Frontal cortex (tissue), 1 donor: Measurements from ENCODE around the gene RGL3. TPM values are rescaled to one million over a fixed set of nuclear protein-coding genes. Genes with fewer than 3 reads are reported as not detected.

Source experiments
- small RNA-seq: library from RNA; depleted of rRNA; stranded (forward); fragments of <200 nt; gene quantifications from one replicate; pipeline ENCODE3, GENCODE V24; 2014
- total RNA-seq: library from RNA; depleted of rRNA; stranded (reverse); fragments of >200 nt; gene quantifications from one replicate; pipeline ENCODE4 v1.2.3, GENCODE V29; 2014

Gene RGL3
- total RNA-seq, 1 donor from 2014 or later: 0.41 TPM

Small RNAs within 50 kb of the gene (small RNA-seq; reads per million reads assigned to genes)
- gene RF00019: not detected

Other genes with a start within 250 kb of the RGL3 start
- 7.3 TPM for gene KANK2, start 221.8 kb downstream of the RGL3 start, total RNA-seq
- gene ANGPTL8, start 179.7 kb downstream of the RGL3 start, total RNA-seq: not detected
- 4.1 TPM for gene DOCK6, start 156.8 kb downstream of the RGL3 start, total RNA-seq
- not detected for gene TSPAN16, start 123.2 kb downstream of the RGL3 start, total RNA-seq
- gene RAB3D, start 79.7 kb downstream of the RGL3 start, total RNA-seq: 21.6 TPM
- gene TMEM205, start 73.0 kb downstream of the RGL3 start, total RNA-seq: 27.7 TPM
- gene CCDC159, start 72.8 kb downstream of the RGL3 start, total RNA-seq: 2.9 TPM
- gene PLPPR2, start 63.9 kb downstream of the RGL3 start, total RNA-seq: 30.6 TPM
- 0.82 TPM for gene SWSAP1, start 44.6 kb downstream of the RGL3 start, total RNA-seq
- gene EPOR, start 35.0 kb downstream of the RGL3 start, total RNA-seq: 3.3 TPM
- 0.41 TPM for gene ODAD3, start 15.8 kb upstream of the RGL3 start, total RNA-seq
- 39.1 TPM for gene PRKCSH, start 16.3 kb upstream of the RGL3 start, total RNA-seq
- 98.2 TPM for gene ELAVL3, start 61.7 kb upstream of the RGL3 start, total RNA-seq
- gene ZNF653, start 86.5 kb upstream of the RGL3 start, total RNA-seq: 16.3 TPM
- 60.3 TPM for gene ECSIT, start 109.8 kb upstream of the RGL3 start, total RNA-seq
- gene CNN1, start 119.5 kb upstream of the RGL3 start, total RNA-seq: 1.2 TPM
- gene ELOF1, start 139.9 kb upstream of the RGL3 start, total RNA-seq: 19.2 TPM
- gene ACP5, start 158.3 kb upstream of the RGL3 start, total RNA-seq: 0.41 TPM
- 106 TPM for gene ZNF627, start 178.2 kb upstream of the RGL3 start, total RNA-seq